Suprapubic skin (tissue), 4 donors: ENCODE data around the gene DUX4.
"Not testable (repeated sequence)": the region's sequence is repeated elsewhere in the genome, so short reads cannot be mapped to it uniquely, and the experiment has no call there.

Experiments used
- POLR2A ChIP-seq, 2 donors: fragments of 450-650 bp; IDR thresholded peaks; one replicate each; pipeline ENCODE4 v1.6.1; 2017; ENCODE audit warnings: antibody characterized with exemption in 2 of 2, mild to moderate bottlenecking in 2 of 2, moderate library complexity in 2 of 2
- POLR2AphosphoS5 ChIP-seq, 3 donors: sonication (generic); formaldehyde crosslinking; IDR thresholded peaks; one replicate each; pipeline ENCODE4 v1.6.1; 2017; ENCODE audit warnings: antibody characterized with exemption in 3 of 3
- TF ChIP-seq, protein P1 (sequence below), 2 donors: fragments of 200-600 bp in 1 of 2; fragments of 450-650 bp in 1 of 2; sonication (generic) in 1 of 2; IDR thresholded peaks; one replicate each; pipeline ENCODE4 v1.5.1; 2016 to 2019; ENCODE audit warnings: antibody characterized with exemption in 2 of 2, mild to moderate bottlenecking in 1 of 2, moderate library complexity in 1 of 2

DNA sequence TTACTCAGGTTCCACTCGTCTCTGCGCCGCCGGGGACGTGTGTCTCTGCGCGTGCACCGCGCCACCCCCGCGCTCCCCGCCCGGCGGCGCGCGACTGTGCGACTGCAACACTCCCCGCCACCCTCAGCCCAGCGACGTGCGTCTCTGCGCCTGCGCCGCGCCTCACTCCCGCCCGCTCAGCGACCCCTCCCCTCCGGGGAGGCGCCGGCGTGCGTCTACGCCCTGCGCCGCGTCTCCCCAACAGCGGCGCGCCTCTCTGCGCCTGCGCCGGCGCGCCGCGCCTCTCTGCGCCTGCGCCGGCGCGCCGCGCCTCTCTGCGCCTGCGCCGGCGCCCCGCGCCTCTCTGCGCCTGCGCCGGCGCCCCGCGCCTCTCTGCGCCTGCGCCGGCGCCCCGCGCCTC lies 29.9 kb downstream of the DUX4 start:
- TF ChIP-seq, protein P1, sequence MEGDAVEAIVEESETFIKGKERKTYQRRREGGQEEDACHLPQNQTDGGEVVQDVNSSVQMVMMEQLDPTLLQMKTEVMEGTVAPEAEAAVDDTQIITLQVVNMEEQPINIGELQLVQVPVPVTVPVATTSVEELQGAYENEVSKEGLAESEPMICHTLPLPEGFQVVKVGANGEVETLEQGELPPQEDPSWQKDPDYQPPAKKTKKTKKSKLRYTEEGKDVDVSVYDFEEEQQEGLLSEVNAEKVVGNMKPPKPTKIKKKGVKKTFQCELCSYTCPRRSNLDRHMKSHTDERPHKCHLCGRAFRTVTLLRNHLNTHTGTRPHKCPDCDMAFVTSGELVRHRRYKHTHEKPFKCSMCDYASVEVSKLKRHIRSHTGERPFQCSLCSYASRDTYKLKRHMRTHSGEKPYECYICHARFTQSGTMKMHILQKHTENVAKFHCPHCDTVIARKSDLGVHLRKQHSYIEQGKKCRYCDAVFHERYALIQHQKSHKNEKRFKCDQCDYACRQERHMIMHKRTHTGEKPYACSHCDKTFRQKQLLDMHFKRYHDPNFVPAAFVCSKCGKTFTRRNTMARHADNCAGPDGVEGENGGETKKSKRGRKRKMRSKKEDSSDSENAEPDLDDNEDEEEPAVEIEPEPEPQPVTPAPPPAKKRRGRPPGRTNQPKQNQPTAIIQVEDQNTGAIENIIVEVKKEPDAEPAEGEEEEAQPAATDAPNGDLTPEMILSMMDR (IDR thresholded peaks at IDR 0.05) = not testable (repeated sequence)
- TF ChIP-seq POLR2A, POLR2AphosphoS5 (IDR thresholded peaks at IDR 0.05): not testable (repeated sequence)
